A549 (cell line): ENCODE results near the gene NACC2.

Source experiments
- CBX2 ChIP-seq: fragments of 200-600 bp; sonication (generic); IDR thresholded peaks from 2 replicates; pipeline ENCODE4 v1.6.1; 2016; ENCODE audit warnings: low read depth, mild to moderate bottlenecking, borderline replicate concordance
- CEBPB ChIP-seq, 2 experiments: fragments of >200 bp in 1 of 2; sonication (Bioruptor Twin) in 1 of 2; formaldehyde crosslinking in 1 of 2; IDR thresholded peaks; 2 replicates each; pipeline ENCODE4 v1.6.1; 2012 to 2016
- CHD2 ChIP-seq: fragments of 150-350 bp; IDR thresholded peaks from 2 replicates; pipeline ENCODE4 v1.6.1; 2014; ENCODE audit warnings: low read length; ENCODE audit not compliant: partially characterized antibody
- CHD4 ChIP-seq: fragments of 200-600 bp; sonication (generic); IDR thresholded peaks from 2 replicates; pipeline ENCODE4 v1.6.1; 2016; ENCODE audit warnings: antibody characterized with exemption, mild to moderate bottlenecking, borderline replicate concordance
- CTCF ChIP-seq: fragments of >200 bp; sonication (Bioruptor Twin); formaldehyde crosslinking; IDR thresholded peaks from 3 replicates; pipeline ENCODE4 v1.5.1; 2016
- HMGXB4 ChIP-seq: fragments of 250-450 bp; sonication (Bioruptor Pico); IDR thresholded peaks from 2 replicates; pipeline ENCODE4 v1.5.0; 2021; ENCODE audit warnings: mild to moderate bottlenecking, moderate library complexity, borderline replicate concordance
- HOXA7 ChIP-seq: fragments of 250-450 bp; sonication (Bioruptor Pico); IDR thresholded peaks from 2 replicates; pipeline ENCODE4 v1.5.0; 2020; ENCODE audit warnings: mild to moderate bottlenecking, moderate library complexity
- JUN ChIP-seq, 2 experiments: fragments of >200 bp; sonication (Bioruptor Twin); formaldehyde crosslinking; IDR thresholded peaks; 2 replicates in 1 of 2; 3 replicates in 1 of 2; pipeline ENCODE4 v1.6.1; 2016 to 2017
- MYC ChIP-seq: IDR thresholded peaks from 2 replicates; pipeline ENCODE4 v1.6.1; 2012; ENCODE audit warnings: mild to moderate bottlenecking, inconsistent platforms, low read length, improper control_type of control experiment, borderline replicate concordance
- NFE2L2 ChIP-seq: fragments of 150-350 bp; conservative IDR thresholded peaks from 2 replicates; pipeline ENCODE4 v1.6.1; 2014; ENCODE audit warnings: low read length
- POLR2A ChIP-seq: IDR thresholded peaks from 2 replicates; pipeline ENCODE4 v1.6.1; 2012; ENCODE audit warnings: mild to moderate bottlenecking, low read length
- TP53 ChIP-seq: fragments of 250-450 bp; sonication (Bioruptor Pico); IDR thresholded peaks from 2 replicates; pipeline ENCODE4 v1.5.0; 2021; ENCODE audit warnings: mild to moderate bottlenecking, moderate library complexity
- ZNF302 ChIP-seq: fragments of 250-450 bp; sonication (Bioruptor Pico); IDR thresholded peaks from 2 replicates; pipeline ENCODE4 v1.9.0; 2021; ENCODE audit warnings: inconsistent platforms, mild to moderate bottlenecking, moderate library complexity
- TF ChIP-seq, protein P1 (sequence below): fragments of 450-650 bp; IDR thresholded peaks from 2 replicates; pipeline ENCODE4 v1.6.1; 2014; ENCODE audit warnings: antibody characterized with exemption

GRCh38 chr9:135962696-135963307 is 132.3 kb downstream of the NACC2 start:
- TF ChIP-seq CTCF (no peak), POLR2A (no peak), NFE2L2 (no peak), MYC (no peak), TP53 (CRISPR knock-in tag) (no peak), CHD4 (no peak), ZNF302 (CRISPR knock-in tag) (no peak), HMGXB4 (CRISPR knock-in tag) (no peak), CEBPB (IDR thresholded peaks at IDR 0.05) (no peak), JUN (IDR thresholded peaks at IDR 0.05) (no peak), CBX2 (no peak), HOXA7 (no peak), CHD2 (no peak)
- TF ChIP-seq, protein P1, sequence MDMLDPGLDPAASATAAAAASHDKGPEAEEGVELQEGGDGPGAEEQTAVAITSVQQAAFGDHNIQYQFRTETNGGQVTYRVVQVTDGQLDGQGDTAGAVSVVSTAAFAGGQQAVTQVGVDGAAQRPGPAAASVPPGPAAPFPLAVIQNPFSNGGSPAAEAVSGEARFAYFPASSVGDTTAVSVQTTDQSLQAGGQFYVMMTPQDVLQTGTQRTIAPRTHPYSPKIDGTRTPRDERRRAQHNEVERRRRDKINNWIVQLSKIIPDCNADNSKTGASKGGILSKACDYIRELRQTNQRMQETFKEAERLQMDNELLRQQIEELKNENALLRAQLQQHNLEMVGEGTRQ, result no peak
